Measurements from ENCODE around the gene NAV2.

Gene NAV2

DNA sequence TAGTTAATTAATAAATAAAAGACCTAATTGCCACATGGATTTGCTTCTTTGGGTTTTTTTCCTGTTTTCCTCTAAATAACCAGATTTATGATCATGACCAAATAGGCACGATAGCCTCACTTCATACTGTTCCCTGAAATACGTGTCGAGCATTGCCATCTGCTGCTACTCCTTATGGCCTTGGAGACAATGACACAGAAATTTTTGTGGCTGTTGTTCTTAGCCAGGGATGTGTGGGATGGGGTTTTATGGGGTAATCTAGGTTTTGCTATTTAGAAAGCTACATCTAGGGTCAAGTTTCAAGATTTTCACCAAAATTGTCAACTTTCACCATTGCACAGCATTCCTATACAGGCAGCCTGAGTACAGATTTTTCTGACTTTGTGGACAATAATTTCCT is 302.5 kb downstream of the NAV2 start:
- no peak for DNase-seq (ENCODE audit: low read depth in 1 of 2, low spot score in 1 of 2)

DNA sequence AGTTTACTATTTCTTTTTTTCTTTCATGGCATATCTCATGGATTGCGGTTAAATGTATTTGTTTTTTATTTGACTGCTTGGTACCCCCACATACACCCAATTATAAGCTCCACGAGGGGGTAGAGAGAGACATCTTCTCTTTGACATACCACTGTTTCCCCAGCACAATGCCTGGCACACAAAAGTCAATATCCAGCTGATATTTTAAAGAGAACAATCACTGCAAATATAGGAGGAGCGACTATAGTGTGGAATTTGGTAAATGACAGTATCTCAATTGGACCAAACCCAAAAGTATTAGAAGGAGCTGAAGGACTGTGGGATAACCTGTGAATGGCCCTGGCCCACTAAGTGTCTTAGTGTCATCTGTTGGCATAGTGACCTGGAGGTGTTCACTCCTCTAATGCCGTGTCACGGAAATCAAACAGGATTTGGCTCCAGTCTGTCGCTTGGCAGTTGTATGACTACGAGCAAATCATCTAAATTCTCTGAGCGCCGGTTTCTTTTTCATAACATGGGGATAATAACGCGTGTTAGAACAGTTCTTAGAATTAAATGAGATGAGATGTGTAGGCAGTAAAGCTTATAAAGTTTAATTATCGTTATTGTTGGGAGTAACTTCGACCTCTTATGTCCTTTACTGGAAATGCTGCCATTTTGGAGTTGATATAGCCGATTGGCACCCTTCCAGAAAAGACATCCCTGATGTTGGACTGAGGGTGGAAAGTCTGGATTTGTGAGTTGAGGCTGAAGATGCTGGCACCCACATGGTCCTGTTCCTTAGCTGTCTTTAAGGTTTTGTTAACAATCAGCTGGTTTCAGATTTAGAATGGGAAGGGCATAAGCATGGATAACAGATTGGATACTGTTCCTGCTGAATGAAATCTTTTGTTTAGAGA is 303.1 kb downstream of the NAV2 start:
- no peak for DNase-seq (ENCODE audit: low read depth in 1 of 2, low spot score in 1 of 2)

GRCh38 chr11:20016526-20016925 is 303.9 kb downstream of the NAV2 start:
- no peak for DNase-seq (ENCODE audit: low read depth in 1 of 2, low spot score in 1 of 2)

GRCh38 chr11:20017320-20017719 is 304.7 kb downstream of the NAV2 start:
- no peak for DNase-seq (ENCODE audit: low read depth in 1 of 2, low spot score in 1 of 2)

- no peak for DNase-seq (ENCODE audit: low read depth in 1 of 2, low spot score in 1 of 2)
Observed at GRCh38 chr11:20020198-20020597, 307.6 kb downstream of the NAV2 start.

DNA sequence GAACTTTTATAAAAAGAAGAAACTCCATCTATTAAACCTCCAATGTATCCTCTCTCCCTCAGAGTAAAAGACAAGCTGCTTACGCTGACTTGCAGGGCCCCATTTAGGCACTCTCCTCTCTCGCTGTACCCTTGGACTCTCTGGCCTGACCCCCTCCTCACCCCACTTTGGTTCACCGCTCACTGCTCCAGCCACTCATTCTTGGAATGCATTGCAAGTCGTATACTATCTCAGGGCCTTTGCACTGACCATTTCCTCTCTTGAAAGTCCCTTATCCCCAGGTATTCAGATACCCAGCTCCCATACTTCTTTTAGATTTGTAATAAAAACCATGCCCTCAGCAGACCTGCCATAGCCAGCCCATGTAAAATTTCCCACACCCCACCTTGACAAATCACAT is 308.1 kb downstream of the NAV2 start:
- no peak for DNase-seq (ENCODE audit: low read depth in 1 of 2, low spot score in 1 of 2)

GRCh38 chr11:20021212-20021611 is 308.6 kb downstream of the NAV2 start:
- no peak for DNase-seq (ENCODE audit: low read depth in 1 of 2, low spot score in 1 of 2)

DNA sequence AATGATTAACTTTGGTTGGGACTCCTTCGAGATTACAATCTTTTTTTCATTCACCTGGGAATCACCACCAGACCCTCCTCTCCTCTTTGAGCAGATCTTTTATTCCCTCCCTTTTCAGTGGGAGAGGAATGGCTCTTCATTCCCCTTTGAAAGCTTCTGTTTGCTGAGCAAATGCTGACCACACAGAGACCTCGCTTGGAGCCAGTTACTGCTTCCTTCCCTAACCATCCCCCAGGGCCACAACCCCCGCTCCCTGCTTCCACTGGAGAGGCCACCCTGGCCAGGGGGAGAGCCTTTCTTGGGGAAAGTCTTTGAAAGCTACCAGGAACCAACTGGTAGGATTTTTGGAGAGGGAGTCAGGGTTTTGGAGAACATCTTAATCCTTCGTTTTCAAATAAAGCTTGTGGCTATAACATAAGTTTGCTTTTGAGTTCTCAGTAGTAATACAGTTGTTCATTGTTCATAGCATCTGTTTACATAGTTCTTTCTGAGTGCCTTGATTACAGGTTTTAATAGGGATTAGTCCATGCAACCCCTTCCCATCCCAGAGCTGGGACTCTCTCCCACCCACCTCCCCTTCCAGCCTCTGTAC is 309.2 kb downstream of the NAV2 start:
- no peak for DNase-seq (ENCODE audit: low read depth in 1 of 2, low spot score in 1 of 2)

DNA sequence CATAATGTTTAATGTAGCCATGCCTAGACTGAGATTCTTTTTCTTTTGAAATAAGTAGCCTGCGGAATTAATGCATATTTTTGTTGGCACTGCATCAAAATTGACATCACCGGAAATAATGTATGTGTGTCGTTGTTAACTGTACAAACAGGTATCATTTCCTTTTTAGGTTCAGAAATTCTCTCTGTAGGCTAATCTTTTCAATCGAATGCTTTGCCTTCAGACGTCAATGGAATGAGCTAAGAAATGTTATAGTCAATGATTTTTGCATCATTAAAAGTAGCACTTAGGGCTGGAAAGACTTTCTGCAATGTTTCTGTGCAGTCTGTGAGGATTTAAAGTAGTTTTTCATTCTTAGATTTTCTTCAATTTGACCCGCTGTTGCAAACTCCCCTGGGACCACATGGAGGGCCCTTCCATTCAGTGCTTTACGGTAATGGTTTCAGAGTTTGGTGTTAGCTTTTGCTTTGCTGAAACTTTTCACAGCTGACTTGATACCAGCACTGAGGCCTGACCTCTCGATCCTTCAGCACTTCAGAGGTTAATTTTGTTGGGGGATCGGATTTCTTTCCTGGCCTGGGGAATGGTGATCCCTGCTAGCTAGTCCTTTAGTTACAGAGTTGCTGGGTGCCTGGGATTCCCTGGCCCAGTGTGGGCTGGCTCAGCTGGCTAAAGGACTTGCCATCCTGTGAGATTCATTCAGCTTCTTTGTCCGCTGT is 309.9 kb downstream of the NAV2 start:
- DNase-seq (ENCODE audit: low read depth in 1 of 2, low spot score in 1 of 2) = no peak

DNA sequence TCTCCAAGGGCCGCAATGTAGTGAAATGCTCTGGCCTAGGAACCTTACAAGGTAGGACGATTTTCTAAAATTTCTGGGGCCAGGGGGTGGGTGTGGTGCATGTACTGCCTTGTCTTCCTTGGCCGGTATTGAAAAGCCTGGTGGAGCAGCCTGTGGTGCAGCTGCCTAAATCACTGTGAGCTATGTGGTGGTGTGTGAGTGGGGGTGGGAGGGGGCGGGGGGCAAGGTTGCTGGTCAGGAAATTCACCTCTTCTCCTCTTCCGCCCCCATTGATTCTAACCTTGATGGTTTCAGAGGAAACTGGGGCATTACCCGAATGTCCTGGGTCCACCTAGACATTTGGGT is 310.4 kb downstream of the NAV2 start:
- DNase-seq (ENCODE audit: low read depth in 1 of 2, low spot score in 1 of 2) = no peak

- no peak for DNase-seq (ENCODE audit: low read depth in 1 of 2, low spot score in 1 of 2)
Observed at GRCh38 chr11:20024172-20024935, 311.7 kb downstream of the NAV2 start.

- no peak for DNase-seq (ENCODE audit: low read depth in 1 of 2, low spot score in 1 of 2)
Observed at GRCh38 chr11:20025332-20025840, 312.7 kb downstream of the NAV2 start.

GRCh38 chr11:20026629-20027555 is 314.3 kb downstream of the NAV2 start:
- no peak for DNase-seq (ENCODE audit: low read depth in 1 of 2, low spot score in 1 of 2)

DNA sequence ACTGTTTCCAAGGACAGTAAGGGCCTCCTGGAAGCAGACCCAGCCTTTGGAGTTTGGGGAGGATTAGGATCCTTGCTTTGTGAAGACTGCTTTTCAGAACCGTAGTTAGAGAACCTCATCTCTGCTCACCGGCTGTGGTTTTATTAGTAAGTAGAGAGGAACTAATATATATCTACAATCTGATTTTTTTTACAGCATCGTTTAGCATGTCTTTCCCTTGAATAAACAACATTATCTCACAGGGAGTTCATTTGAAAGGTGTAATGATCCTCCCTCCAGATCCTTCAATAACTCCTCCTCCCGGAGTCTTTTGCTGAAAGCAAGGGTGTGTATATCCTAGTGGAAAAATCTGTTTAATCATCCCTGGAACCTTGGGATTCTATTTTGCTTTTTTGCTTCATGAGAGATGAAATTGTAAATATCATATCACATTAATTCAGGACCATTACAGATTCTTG is 314.9 kb downstream of the NAV2 start:
- DNase-seq (ENCODE audit: low read depth in 1 of 2, low spot score in 1 of 2) = no peak

GRCh38 chr11:20029193-20029592 is 316.6 kb downstream of the NAV2 start:
- no peak for DNase-seq (ENCODE audit: low read depth in 1 of 2, low spot score in 1 of 2)

- no peak for DNase-seq (ENCODE audit: low read depth in 1 of 2, low spot score in 1 of 2)
Observed at GRCh38 chr11:20030472-20030871, 317.8 kb downstream of the NAV2 start.

DNA sequence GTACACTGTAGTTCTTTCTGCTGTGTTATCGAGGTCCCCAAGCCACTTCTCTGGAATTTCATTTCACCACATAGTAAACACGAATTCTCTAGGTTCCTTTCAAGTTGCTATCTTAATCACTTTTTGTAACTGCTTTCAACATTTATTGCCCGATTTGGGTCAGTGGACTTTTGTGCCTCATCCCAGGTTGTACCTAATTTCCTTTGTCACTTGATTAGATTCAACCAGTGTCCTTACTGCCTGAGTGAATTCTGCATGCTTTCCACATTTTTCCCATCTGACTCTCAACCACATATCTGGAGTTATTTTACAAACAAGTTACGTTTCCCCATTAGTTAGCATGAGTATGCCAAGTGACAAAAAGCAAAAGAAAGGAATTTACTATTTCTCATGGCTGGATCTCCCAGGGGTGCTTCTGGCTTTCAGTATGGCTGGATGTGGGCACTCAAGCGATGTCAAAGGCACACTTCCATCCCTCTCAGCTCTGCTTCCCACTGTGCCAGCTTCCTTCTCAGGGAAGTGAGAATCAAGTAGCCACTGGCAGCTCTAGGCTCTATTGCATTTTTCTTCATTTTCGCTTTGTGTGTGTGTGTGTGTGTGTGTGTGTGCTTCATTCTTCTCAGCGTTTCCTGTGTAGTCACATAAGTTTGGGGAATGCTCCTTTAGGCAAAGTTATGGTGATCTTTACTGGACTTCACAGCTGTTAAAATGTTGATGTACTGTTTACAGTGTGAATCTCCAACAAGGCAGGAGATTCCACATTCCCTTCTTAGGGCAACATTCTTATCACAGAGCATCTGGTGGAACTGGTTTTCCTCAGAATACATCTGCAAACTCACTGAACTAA is 318.7 kb downstream of the NAV2 start:
- DNase-seq (ENCODE audit: low read depth in 1 of 2, low spot score in 1 of 2) = no peak

- no peak for DNase-seq (ENCODE audit: low read depth in 1 of 2, low spot score in 1 of 2)
Observed at GRCh38 chr11:20032127-20032526, 319.5 kb downstream of the NAV2 start.

DNA sequence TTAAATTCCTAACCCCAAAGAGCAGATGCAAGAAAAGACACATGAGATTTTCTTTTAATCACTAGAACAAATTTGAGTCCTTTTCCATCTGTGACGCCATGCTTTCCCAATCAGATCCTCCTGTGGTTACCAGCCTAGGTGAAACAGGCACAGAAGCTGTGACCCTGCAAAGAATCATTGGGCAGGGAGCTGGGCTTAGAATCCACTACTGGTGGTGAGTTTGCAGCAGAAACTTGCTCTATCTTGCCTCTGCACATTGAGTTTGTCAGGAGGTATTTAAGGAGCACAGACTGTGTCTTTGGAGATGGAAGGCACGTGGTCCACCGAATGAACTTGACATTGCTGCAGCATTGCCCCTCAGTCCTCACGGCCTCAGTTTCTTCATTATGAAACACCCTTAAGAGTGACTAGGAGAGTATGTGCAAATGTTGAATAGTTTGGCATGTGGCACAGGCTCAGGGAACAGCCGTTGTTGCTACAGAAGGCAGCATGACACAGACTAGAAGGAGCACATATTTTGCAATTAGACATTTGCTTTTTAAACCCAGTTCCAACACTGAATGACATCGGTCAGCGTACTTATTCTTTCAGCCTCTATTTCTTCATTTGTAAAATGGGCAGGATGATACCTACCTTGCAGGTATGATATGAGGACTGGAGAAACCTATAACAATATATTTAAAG is 320.1 kb downstream of the NAV2 start:
- DNase-seq (ENCODE audit: low read depth in 1 of 2, low spot score in 1 of 2) = no peak
